GM18505 (cell line): ENCODE results near the gene HES1.

Experiments
- ATAC-seq: cut with Tn5 transposase; IDR thresholded peaks from one replicate; pipeline ENCODE4 v1.9.1; 2021; ENCODE audit not compliant: unreplicated experiment
- POLR2A ChIP-seq: IDR thresholded peaks from 4 replicates; pipeline ENCODE4 v1.6.1; 2011; ENCODE audit warnings: borderline replicate concordance; ENCODE audit not compliant: insufficient read depth, insufficient read length; ENCODE audit errors: extremely low read depth

Gene HES1

GRCh38 chr3:194167480-194168282, 31.7 kb downstream of the HES1 start:
- no peak for TF ChIP-seq POLR2A
- ATAC-seq, result no peak

DNA sequence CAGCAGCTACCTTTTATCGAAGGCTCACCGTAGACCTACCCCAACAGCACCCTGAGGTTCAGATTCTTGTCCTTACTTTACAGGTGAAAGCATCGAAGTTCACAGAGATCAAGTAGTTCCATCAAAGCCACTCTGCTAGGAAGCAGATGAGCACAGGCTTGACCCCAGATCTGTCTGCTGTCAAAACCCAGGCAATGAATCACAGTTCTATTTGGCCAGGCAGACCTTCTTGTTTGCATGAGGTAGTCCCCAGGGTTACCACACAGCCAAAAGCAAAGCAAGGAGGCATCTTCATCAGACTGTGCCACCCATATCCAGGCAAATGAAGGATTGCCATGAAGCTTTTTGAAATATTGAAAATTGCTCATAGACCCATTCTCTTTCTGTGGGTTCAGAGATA, 33.0 kb downstream of the HES1 start:
- ATAC-seq, result no peak
- no peak for TF ChIP-seq POLR2A

DNA sequence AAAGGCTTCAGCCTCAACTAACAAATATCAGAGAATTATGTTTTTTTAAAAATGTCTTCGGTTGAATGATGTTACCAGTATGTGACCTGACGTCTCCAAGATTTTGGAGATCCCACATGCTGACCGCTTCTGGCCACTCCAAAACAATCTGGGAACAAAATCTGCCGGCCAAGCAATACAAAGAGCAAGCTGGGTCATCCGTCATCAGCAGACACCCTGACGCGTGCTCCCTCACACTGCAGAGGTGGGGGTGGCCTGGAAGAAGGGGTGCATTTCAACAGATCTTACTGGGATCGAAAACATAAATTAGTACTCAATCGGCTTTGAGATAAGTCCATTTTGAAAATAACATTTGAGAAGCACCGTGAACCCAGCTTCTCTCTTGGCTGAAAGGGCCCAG, 33.6 kb downstream of the HES1 start:
- no peak for TF ChIP-seq POLR2A
- no peak for ATAC-seq

DNA sequence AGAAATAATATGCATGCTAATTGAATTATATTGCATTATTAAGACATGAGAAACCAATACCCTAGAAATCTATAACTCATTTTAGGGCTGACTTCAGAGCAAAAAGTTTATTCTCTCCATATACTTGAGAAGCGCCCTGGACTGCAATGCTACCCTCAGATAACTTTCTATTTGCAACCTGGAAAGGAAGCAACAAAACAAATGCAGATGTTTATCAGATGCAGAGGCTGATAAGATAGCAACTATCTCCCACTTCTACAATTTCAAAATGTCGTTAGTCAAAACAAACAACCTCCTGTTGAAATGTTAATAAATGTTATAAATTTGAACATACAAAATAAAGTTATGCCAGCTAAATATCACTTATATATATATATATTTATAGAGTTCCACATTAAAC, 34.8 kb downstream of the HES1 start:
- no peak for TF ChIP-seq POLR2A
- ATAC-seq, result no peak

GRCh38 chr3:194174406-194174805, 38.5 kb downstream of the HES1 start:
- no peak for ATAC-seq
- no peak for TF ChIP-seq POLR2A

GRCh38 chr3:194174980-194175379, 39.0 kb downstream of the HES1 start:
- no peak for TF ChIP-seq POLR2A
- ATAC-seq, result no peak

DNA sequence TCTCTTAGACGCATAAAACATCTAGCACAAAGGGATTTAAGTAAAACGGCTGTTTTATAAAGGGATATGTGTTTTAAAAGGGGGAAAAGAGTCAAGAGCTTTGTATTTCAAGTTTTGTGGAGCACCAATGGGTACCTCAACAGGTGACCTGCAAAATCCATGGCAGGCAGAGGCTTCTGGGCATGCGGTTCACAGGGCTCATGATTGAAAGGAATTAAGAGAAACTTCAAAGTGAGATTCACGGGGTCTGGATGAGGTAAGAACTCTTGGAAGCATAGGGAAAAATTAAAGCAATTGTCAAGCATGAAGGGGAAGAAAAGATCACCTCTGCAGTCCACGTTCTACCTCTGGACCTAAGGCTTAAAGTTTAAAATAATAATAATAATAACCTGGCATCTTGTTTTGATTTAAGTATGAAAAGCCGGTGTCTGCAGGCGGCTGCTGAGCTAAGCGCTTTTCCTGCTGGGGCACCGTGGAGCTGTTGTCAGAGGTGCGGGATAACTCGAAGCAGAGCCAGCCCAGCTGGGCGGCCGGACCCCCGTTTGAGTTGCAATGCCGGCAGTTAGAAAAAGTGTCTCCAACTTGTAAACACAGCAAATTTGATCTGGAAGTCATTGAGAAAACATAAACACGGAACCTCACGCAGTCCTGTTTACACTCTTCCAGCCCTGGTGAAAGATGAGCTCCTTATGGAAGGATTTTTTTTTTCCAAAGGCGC, 40.5 kb downstream of the HES1 start:
- TF ChIP-seq POLR2A, result no peak
- ATAC-seq, result no peak

- TF ChIP-seq POLR2A, result no peak
- no peak for ATAC-seq
Measured at GRCh38 chr3:194177141-194177540, 41.2 kb downstream of the HES1 start.

DNA sequence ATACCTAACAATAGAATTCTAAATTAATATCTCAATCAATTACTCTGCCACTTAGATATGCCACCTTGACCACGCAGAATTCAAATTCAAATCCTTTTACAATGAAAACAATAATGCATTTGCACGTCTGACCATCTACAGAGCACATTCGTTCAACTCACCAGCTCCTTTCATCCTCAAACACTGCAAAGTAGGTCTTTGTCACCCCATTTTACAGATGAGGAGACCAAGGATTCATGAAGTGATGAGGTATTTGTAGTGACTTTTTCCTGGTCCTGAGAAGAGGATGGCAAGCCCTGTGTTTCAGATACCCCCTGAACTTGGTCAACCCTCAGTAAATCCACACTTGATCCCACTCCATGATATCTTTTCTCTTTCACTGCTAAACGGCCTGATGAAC, 42.2 kb downstream of the HES1 start:
- TF ChIP-seq POLR2A, result no peak
- ATAC-seq, result no peak

DNA sequence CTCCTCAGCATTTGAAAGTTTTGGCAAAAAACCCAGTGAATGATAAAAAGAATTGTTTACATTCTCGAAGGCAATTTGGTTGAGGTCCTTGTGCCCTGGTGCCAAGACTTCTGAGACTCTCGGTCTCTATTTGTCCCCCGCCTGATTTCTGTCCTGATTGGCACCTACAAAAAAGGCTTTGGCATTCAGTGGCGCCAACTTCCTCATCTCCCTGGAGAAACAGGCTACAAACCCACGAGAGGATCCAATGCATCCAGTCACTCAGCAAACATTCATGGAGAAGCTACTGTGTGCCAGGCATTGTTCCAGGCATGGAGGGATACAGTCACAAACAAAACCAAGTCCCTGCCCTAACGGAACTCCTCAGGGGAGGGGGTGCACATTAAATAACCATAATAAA, 42.7 kb downstream of the HES1 start:
- no peak for ATAC-seq
- no peak for TF ChIP-seq POLR2A

- no peak for ATAC-seq
Measured at GRCh38 chr3:194180570-194180969, 44.6 kb downstream of the HES1 start.

DNA sequence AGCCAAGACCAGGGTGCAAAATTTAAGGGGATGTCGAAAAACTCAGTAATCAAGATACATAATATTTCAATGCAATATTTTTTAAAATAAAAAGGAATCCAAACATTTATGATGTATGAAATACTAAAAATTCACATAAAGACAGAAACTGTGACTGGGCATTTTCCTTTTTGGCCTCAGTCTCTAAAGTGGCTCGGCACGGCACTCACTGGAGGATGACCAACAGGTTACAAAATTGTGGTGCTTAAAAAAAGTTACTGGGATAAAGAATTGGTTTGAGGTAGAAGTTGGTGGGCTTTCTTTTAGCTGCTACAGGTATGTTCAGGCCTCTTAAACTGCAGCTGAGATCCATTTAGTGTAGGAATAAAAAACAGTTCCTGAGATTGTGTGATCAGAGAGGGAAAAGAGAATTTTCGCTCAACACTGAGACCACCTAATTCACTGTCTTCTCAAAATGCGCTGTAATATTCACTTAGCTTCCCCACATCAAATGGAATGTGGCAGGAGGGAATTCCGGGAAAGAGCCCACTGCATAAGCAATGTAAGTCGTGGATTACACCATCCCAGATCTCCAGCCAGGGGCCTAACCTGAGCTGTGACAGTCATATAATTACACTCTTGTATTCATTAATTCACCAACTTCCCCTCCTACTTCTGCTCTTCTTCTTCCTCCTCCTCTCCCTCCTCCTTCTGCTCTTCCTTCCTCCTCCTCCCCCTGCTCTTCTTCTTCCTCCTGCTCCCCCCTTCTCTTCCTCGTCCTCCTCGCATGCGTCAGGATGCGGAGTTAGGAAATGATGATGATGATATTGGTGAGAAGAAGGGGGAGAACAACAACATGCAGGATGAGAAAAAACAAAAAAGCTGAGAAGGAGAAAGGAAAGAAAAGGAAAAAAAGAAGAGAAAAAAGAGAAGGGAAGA, 45.9 kb downstream of the HES1 start:
- no peak for TF ChIP-seq POLR2A
- no peak for ATAC-seq

More at GRCh38 chr3:194180570-194180969, 44.6 kb downstream of the HES1 start:
- no peak for TF ChIP-seq POLR2A

DNA sequence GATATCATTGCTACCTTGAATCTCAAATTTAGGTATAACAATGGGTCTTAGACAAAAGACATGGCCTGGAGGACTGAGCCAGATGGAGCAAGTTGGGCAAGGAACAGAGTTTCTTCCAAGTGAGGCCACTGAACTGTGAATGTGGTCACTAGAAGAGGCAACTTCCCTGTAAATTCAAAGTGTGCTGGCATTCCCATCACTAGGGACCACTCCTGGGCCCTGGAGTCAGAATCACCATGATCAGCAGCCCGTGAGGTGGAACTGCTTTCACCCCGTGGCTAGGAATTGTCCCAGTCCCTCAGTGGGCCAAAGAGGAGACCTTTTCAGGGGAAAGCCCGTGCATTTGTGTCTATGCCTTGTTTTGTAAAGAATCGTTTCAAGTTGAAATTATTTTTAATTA, 47.3 kb downstream of the HES1 start:
- no peak for TF ChIP-seq POLR2A
- ATAC-seq, result no peak

- ATAC-seq, result no peak
- TF ChIP-seq POLR2A, result no peak
Measured at GRCh38 chr3:194184265-194184751, 48.4 kb downstream of the HES1 start.

DNA sequence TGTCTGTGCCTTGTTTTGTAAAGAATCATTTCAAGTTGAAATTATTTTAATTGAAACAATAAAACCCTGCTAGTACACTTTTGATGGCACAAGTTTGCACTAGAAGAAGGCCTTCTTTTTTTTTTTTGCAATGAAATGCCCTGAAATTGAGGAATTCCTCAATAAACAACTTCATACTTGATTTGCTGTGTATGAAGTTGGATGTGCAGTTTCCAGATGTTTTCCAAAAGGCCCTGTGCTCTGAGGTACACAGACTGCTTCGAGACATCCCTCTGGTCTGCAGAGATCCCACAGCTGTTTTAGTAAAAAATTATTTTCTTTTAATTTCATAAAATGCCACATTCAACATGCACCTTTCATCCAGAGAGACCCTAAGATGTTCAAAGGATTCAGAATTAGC, 48.9 kb downstream of the HES1 start:
- no peak for TF ChIP-seq POLR2A
- ATAC-seq, result no peak
